HG03378 (cell line): ENCODE measurements around the gene MTURN.
"Not testable (repeated sequence)": the region's sequence is repeated elsewhere in the genome, so short reads cannot be mapped to it uniquely, and the experiment has no call there.

Source experiments
- ATAC-seq: cut with Tn5 transposase; IDR thresholded peaks from one replicate; pipeline ENCODE4 v1.9.1; 2021; ENCODE audit warnings: mild to moderate bottlenecking, moderate library complexity; ENCODE audit not compliant: unreplicated experiment

MTURN gene

GRCh38 chr7:30134611-30135300, at the start of gene MTURN:
Gene MTURN, plus strand, starts transcription at chr7:30134986. Its CDS starts 151 bp downstream, at chr7:30135137.
- ATAC-seq: peak; percentile 79

- no peak for ATAC-seq
Observed at GRCh38 chr7:30086529-30086928, 48.3 kb upstream of the MTURN start.

- ATAC-seq: no peak
Observed at GRCh38 chr7:30087371-30087770, 47.4 kb upstream of the MTURN start.

DNA sequence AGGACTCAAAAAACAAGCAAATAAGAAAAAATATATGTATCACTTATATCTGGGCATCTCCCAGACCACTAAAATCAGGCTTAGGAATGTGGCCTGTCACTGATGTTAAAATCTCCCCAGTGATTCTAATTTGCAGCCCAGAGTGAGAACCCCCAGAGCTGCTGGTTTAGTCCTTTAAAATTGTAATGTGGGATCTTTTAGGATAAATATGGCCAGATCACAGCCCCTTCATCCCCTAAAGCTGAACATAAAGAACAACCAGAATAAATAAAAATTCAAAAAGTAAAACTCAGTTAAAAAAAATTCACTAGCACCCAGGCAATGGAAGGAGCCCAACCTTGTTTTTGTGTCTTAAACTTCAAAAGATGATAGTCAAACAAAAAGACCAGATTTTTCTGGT, 46.4 kb upstream of the MTURN start:
- ATAC-seq: no peak

GRCh38 chr7:30090111-30090510, 44.7 kb upstream of the MTURN start:
- ATAC-seq: no peak

GRCh38 chr7:30091491-30091912, 43.3 kb upstream of the MTURN start:
- no peak for ATAC-seq

- no peak for ATAC-seq
Observed at GRCh38 chr7:30091987-30092386, 42.8 kb upstream of the MTURN start.

DNA sequence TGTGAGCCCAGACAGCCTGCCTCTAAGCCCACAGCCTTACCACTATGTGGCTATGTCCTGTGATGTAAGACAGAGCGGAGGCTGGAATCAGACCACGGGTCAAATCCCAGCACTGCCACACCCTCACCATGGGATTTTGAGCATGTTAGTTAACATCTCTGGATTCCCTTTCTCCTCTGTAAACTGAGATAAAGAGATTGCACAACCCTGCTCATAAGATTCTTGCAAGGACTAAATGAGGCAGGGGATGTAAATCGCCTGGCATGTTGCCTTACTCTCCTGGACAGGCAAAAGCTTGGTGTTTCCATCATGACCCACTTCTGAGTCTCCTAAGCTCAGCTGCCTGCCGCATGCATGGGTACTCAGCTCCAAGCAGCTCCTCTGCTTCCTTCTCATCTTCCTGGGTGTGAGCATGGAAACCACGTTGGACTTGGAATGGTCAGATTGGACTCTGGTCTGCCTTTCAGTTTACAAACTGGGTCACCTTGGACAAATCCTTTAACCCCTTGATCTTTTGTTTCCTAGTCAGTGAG, 41.3 kb upstream of the MTURN start:
- ATAC-seq: no peak

- ATAC-seq: not testable (repeated sequence)
Observed at GRCh38 chr7:30098599-30098998, 36.2 kb upstream of the MTURN start.

DNA sequence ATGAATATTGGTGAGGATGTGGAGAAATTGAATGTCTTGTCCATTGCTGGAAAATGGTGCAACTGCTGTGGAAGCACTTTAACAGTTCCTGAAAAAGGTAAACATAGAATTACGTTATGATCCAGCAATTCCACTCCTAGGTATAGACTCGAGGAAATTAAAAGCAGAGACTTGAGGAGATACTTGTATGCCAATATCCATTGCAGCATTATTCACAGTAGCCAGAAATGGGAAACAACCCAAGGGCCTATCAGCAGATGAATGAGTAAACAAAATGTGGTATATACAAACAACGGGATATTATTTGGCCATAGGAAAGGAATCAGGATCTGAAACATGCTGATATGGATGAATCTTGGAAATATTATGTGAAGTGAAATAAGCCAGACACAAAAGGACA, 32.5 kb upstream of the MTURN start:
- ATAC-seq: no peak

- no peak for ATAC-seq
Observed at GRCh38 chr7:30104157-30104556, 30.6 kb upstream of the MTURN start.

DNA sequence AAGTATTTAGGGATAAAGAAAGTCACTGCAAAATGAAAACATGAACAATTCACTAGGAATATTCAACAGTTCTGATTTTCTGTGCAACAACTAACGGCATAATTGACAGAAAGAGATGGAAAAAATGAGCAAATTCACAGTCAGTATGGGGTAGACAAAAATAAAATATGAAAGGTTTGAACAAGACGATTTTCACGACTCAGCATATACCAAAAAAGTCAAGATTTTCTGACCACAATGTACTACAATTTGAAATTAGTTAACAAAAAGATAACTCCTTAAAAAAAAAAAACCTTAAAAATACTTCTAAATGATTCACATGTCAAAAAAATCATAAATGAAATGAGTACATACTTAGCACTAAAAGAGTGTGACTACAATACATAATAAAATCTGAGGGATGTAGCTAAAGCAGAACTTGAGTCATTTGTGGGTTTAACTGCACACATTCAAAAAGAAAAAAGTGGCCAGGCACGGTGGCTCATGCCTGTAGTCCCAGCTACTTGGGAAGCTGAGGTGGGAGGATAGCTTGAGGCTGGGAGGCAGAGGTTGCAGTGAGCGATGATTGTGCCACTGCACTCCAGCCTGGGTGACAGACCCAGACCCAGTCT, 22.6 kb upstream of the MTURN start:
- no peak for ATAC-seq

- ATAC-seq: no peak
Observed at GRCh38 chr7:30113144-30113543, 21.6 kb upstream of the MTURN start.

DNA sequence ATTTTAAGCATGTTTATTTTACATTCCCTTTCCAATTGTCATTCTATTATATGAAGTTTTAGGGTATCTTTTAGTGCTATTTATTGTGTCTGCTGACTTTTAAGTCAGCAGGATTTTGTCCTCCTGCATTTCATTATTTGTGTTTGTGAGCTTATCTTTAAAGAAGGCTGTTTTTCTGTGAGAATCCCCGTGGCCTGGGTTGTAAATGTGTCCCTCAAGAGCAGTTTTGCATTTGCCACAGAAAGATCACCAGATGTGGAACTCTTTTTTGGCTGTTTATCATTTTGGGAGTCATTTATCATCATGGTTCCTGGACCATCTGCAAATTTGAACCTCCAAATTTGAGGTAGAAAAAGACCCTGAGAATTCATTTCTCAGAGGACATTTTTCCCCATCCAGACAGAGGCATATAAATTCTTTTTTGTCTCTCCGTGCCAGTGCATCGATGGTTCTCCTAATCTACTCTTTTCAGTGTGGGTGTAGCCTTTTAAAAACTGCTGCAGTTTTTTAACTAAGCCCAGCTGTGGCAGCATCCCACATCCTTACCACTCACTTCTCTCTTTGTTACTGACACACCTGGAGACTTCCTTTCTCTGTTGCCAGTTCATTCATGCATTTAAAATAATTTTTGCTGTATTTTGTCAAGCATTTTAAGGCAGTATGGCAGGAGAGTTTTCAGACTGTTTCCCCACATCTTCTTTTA, 20.1 kb upstream of the MTURN start:
- no peak for ATAC-seq

GRCh38 chr7:30115709-30116297, 19.0 kb upstream of the MTURN start:
- ATAC-seq: no peak

DNA sequence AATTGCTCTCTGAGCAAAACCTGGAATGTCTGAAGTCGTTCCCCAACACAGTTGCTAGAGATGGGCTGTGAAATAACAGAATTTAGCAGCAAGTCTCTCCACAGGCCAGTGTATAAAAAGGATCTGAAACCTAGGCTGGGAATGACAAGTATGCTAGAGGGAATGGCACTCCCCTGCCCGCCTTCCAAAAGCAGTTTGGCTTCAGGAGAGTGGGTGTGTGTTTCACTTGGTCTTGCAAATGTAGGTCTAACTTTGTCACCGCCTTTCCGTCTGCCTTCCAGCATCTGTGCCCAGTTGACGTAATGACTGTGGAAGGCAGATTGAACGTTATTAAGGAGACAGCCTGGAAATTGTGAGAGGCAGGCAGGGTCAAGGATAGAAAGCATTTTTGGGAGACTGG, 18.0 kb upstream of the MTURN start:
- ATAC-seq: no peak

DNA sequence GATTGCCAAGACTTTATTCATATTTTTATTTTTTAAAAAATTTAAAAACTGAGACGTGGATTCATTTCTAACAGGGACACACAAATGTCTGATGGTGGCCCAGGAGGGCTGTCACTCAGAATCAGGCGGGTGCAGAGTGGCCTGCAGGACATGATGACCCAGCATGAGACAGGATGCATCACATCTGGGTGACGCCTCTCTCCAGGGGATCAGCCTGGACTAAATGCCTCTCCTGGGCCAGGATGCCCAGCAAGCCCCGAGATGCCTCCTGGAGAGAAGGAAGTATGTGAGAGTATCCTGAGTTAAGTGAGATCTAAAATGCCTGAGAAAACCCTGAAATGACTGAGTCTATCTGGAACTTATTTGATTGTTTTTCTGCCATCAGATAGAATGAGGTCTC, 16.9 kb upstream of the MTURN start:
- no peak for ATAC-seq

GRCh38 chr7:30119890-30120577, 14.8 kb upstream of the MTURN start:
- ATAC-seq: no peak

DNA sequence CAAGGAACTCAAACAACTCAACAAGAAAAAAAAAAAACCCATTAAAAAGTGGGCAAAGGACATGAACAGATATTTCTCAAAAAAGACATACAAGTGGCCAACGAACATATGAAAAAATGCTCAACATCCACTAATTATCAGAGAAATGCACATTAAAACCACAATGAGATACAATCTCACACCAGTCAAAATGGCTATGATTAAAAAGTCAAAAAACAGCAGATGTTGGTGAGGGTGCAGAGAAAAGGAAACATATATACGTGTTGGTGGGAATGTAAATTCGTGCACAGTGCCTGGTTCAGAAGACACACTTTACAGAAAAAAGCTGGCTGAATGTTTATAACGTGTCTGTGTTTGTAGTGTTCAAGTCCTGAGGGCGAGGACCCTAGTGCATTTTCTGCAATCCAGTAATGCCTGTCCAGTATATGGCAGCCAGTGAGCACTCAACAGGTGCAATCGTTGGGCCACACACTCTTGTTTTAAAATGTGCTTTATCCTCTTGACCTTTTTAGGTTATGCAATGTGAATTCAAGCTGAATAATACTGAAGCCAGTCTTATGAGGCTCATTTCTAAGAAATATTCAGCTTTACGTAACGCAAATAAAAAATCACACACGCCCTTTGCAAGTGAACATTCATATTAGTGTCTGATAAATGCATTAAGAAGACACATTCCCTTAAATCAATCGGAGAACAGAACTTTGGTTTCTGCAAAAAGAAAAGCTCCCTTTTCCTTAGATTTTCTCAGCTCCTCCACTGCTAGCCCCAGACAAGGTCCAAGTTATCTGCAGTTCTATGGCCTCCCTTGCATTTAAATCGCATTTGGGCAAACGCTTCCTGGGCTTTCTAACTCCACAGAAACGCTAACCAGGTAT, 813 bp upstream of the MTURN start:
- ATAC-seq: no peak
